ENCODE results near the gene CTSZ. TPM values are rescaled to one million over a fixed set of nuclear protein-coding genes. Genes with fewer than 3 reads are reported as not detected.
"Not testable (repeated sequence)": the region's sequence is repeated elsewhere in the genome, so short reads cannot be mapped to it uniquely, and the experiment has no call there.

Gene CTSZ
- polyA plus RNA-seq, 1 experiment, result 141 TPM

- Histone ChIP-seq H3K27ac (ENCODE audit: low read depth, low read length) (no peak overlapping the region), H3K4me3 (ENCODE audit: low read depth, low read length) (no peak overlapping the region), H3K9me3 (ENCODE audit: control insufficient read depth, insufficient read depth, low read length) (no peaks in the 10 kb centered on the region), H3K27me3 (ENCODE audit: control insufficient read depth, insufficient read depth, low read length) (peaks cover 3% of the 10 kb centered on the region)
- ChIA-PET CTCF (no interaction called here), POLR2A (no interaction called here)
- no peak for DNase-seq (ENCODE audit: low read depth, low spot score)
- TF ChIP-seq CTCF (IDR thresholded peaks at IDR 0.05; ENCODE audit: low read depth, low read length), result no peak
Measured at GRCh38 chr20:58959652-58960051, 47.4 kb downstream of the CTSZ start.

DNA sequence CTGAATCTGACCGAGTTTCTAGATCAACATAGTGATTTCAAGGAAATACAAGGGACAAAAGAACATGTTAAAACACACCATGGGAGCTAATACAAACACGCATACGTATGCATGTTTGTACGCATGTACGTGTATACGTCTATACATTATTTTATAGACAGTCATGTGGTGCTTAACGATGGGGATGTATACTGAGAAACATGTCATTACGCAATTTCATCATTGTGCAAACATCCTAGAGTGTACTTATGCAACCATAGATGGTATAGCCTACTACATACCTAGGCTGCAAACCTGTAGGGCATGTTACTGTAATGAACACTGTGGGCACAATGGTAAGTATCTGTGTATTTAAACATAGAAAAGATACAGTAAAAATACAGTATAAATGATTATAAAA lies 51.0 kb downstream of the CTSZ start:
- POLR2A ChIA-PET, result no interaction called here
- Histone ChIP-seq H3K9me3 (ENCODE audit: control insufficient read depth, insufficient read depth, low read length) (no peaks in the 10 kb centered on the region), H3K4me3 (ENCODE audit: low read depth, low read length) (no peak overlapping the region), H3K27ac (ENCODE audit: low read depth, low read length) (no peak overlapping the region), H3K27me3 (ENCODE audit: control insufficient read depth, insufficient read depth, low read length) (no peaks in the 10 kb centered on the region)
- no peak for TF ChIP-seq CTCF (IDR thresholded peaks at IDR 0.05; ENCODE audit: low read depth, low read length)
- no peak for DNase-seq (ENCODE audit: low read depth, low spot score)
- CTCF ChIA-PET, result no interaction called here

GRCh38 chr20:58953050-58953449 lies 54.0 kb downstream of the CTSZ start:
- no peak for TF ChIP-seq CTCF (IDR thresholded peaks at IDR 0.05; ENCODE audit: low read depth, low read length)
- no peak overlapping the region for H3K27ac ChIP-seq (ENCODE audit: low read depth, low read length)
- no peak for DNase-seq (ENCODE audit: low read depth, low spot score)
- no peak overlapping the region for H3K4me3 ChIP-seq (ENCODE audit: low read depth, low read length)
- no peaks in the 10 kb centered on the region for H3K9me3 ChIP-seq (ENCODE audit: control insufficient read depth, insufficient read depth, low read length)
- CTCF ChIA-PET, result no interaction called here
- POLR2A ChIA-PET, result no interaction called here
- H3K27me3 ChIP-seq (ENCODE audit: control insufficient read depth, insufficient read depth, low read length), result no peaks in the 10 kb centered on the region

GRCh38 chr20:58950603-58951002 lies 56.5 kb downstream of the CTSZ start:
- Histone ChIP-seq H3K4me3 (ENCODE audit: low read depth, low read length) (no peak overlapping the region), H3K27ac (ENCODE audit: low read depth, low read length) (no peak overlapping the region), H3K9me3 (ENCODE audit: control insufficient read depth, insufficient read depth, low read length) (no peaks in the 10 kb centered on the region), H3K27me3 (ENCODE audit: control insufficient read depth, insufficient read depth, low read length) (peaks cover 4% of the 10 kb centered on the region)
- ChIA-PET CTCF (no interaction called here), POLR2A (interaction anchor here (0.7 kb wide), 1 partner anchor 69 kb away, joined by 3 read pairs; no protein-coding TSS in a partner anchor)
- no peak for DNase-seq (ENCODE audit: low read depth, low spot score)
- no peak for TF ChIP-seq CTCF (IDR thresholded peaks at IDR 0.05; ENCODE audit: low read depth, low read length)

DNA sequence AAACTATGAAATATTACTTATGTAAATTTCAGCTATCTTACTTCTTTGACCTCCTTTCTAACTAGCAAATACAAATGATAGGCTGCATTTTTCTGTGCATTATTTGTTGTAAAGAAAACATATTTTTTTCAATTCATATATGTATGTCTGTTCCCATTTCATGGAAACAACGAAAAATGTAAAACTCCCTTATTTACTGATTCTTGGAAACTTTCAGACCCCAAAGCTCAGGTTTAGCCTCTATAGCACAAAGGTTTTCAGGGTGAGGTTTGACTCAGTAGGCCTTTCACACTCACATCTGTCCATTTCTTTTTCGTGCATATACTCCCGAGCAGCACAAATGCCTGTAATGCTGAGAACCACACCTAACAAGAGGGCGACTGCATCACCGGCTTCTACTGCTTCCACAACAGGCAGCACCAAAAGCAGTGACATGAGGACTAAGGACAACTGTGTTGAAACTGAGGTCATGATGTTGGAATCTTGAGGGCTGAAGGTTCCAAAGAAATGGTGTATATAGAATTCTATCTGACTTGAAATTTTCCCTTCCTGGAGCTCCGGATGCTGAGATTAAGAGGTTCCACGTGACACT lies 59.2 kb downstream of the CTSZ start:
- H3K4me3 ChIP-seq (ENCODE audit: low read depth, low read length); POLR2A ChIA-PET; CTCF ChIA-PET: not testable (repeated sequence)

More for the DNA sequence above, 59.2 kb downstream of the CTSZ start:
- H3K9me3 ChIP-seq (ENCODE audit: control insufficient read depth, insufficient read depth, low read length); H3K27me3 ChIP-seq (ENCODE audit: control insufficient read depth, insufficient read depth, low read length); DNase-seq (ENCODE audit: low read depth, low spot score); H3K27ac ChIP-seq (ENCODE audit: low read depth, low read length): not testable (repeated sequence)

Data from AG04450 (cell line).